IMR-90 (cell line): Measurements from ENCODE around the gene OTULINL. TPM values are rescaled to one million over a fixed set of nuclear protein-coding genes. Genes with fewer than 3 reads are reported as not detected.

Experiments
- ATAC-seq: fragments of 200-7000 bp; cut with Tn5 transposase; 2 replicates; pipeline ENCODE4 v1.9.1; 2020; ENCODE audit warnings: low read depth, mild to moderate bottlenecking, moderate library complexity
- BruUV-seq: library from RNA; stranded (reverse); fragments of 400-500 nt; replicated peaks from 2 replicates; lab custom pipeline; 2021; lab: Mats Ljungman, UMichigan
- CTCF ChIA-PET: fragments of 300-600 bp; formaldehyde crosslinking; extraction: SDS; loops from one replicate; lab custom pipeline; 2021; ENCODE audit warnings: antibody characterized with exemption; lab: Yijun Ruan, JAX
- POLR2A ChIA-PET: fragments of 300-600 bp; sonication (Branson Sonifier 250); formaldehyde crosslinking; loops from one replicate; lab custom pipeline; 2022; ENCODE audit warnings: antibody characterized with exemption; ENCODE audit not compliant: unreplicated experiment; lab: Charles Lee
- DNase-seq: peaks from one replicate; pipeline ENCODE4 v3.0.0; 2013
- H2AFZ ChIP-seq: replicated peaks from 2 replicates; pipeline ENCODE3; 2013; ENCODE audit warnings: low read length, mild to moderate bottlenecking; ENCODE audit not compliant: poor library complexity
- H2AK5ac ChIP-seq: 2 replicates; pipeline ENCODE4 v1.6.1; 2013; ENCODE audit warnings: low read depth, low read length, inconsistent platforms
- H2AK9ac ChIP-seq: replicated peaks from 2 replicates; pipeline ENCODE3; 2013; ENCODE audit warnings: mild to moderate bottlenecking, low read depth, low read length, moderate library complexity; ENCODE audit not compliant: poor library complexity
- H2BK120ac ChIP-seq: 2 replicates; pipeline ENCODE4 v1.6.1; 2013; ENCODE audit warnings: low read depth, low read length, inconsistent platforms
- H2BK15ac ChIP-seq: 3 replicates; pipeline ENCODE4 v1.6.1; 2013; ENCODE audit warnings: low read depth, low read length, inconsistent platforms
- H2BK20ac ChIP-seq: 2 replicates; pipeline ENCODE4 v1.6.1; 2013; ENCODE audit warnings: low read depth, mild to moderate bottlenecking, inconsistent platforms, low read length, moderate library complexity
- H2BK5ac ChIP-seq: 2 replicates; pipeline ENCODE4 v1.6.1; 2013; ENCODE audit warnings: mild to moderate bottlenecking, low read depth, low read length, inconsistent platforms; ENCODE audit not compliant: poor library complexity, severe bottlenecking
- H3K14ac ChIP-seq: replicated peaks from 2 replicates; pipeline ENCODE4 v1.6.1; 2013; ENCODE audit warnings: low read depth, low read length, inconsistent platforms
- H3K18ac ChIP-seq: 2 replicates; pipeline ENCODE4 v1.6.1; 2013; ENCODE audit warnings: low read depth, low read length, control low read depth
- H3K23ac ChIP-seq: 2 replicates; pipeline ENCODE4 v1.6.1; 2013; ENCODE audit warnings: low read depth, low read length, inconsistent platforms
- H3K27ac ChIP-seq: 2 replicates; pipeline ENCODE4 v1.5.1; 2013; ENCODE audit warnings: mild to moderate bottlenecking, control low read depth, low read length; ENCODE audit not compliant: insufficient read depth
- H3K27me3 ChIP-seq: 2 replicates; pipeline ENCODE4 v1.6.1; 2013; ENCODE audit warnings: low read length; ENCODE audit not compliant: control insufficient read depth, insufficient read depth
- H3K36me3 ChIP-seq: 2 replicates; pipeline ENCODE4 v1.6.1; 2013; ENCODE audit warnings: low read length, mixed read lengths; ENCODE audit not compliant: control insufficient read depth, insufficient read depth
- H3K4ac ChIP-seq: 2 replicates; pipeline ENCODE4 v1.6.1; 2013; ENCODE audit warnings: low read depth, low read length, inconsistent platforms
- H3K4me1 ChIP-seq: 2 replicates; pipeline ENCODE4 v1.6.1; 2013; ENCODE audit warnings: low read length, mixed read lengths; ENCODE audit not compliant: control insufficient read depth, insufficient read depth
- H3K4me2 ChIP-seq: 2 replicates; pipeline ENCODE4 v1.6.1; 2013; ENCODE audit warnings: low read depth, mild to moderate bottlenecking, control low read depth, low read length, moderate library complexity
- H3K4me3 ChIP-seq: 2 replicates; pipeline ENCODE4 v1.5.1; 2013; ENCODE audit warnings: low read depth, mild to moderate bottlenecking, control low read depth, low read length, moderate library complexity; ENCODE audit not compliant: insufficient read depth
- H3K56ac ChIP-seq: 2 replicates; pipeline ENCODE4 v1.6.1; 2013; ENCODE audit warnings: low read length, inconsistent platforms; ENCODE audit not compliant: insufficient read depth; ENCODE audit errors: extremely low read depth
- H3K79me1 ChIP-seq, 2 experiments: 2 replicates each; pipeline ENCODE4 v1.6.1; 2013; ENCODE audit warnings: low read length in 2 of 2, inconsistent platforms in 1 of 2, low read depth in 1 of 2
- H3K9ac ChIP-seq: 2 replicates; pipeline ENCODE4 v1.6.1; 2013; ENCODE audit warnings: low read depth, low read length, control low read depth
- H3K9me1 ChIP-seq: 2 replicates; pipeline ENCODE4 v1.6.1; 2013; ENCODE audit warnings: low read length, inconsistent platforms; ENCODE audit not compliant: insufficient read depth
- H3K9me3 ChIP-seq: 2 replicates; pipeline ENCODE4 v1.6.1; 2013; ENCODE audit warnings: low read length; ENCODE audit not compliant: control insufficient read depth, insufficient read depth
- H4K20me1 ChIP-seq: 2 replicates; pipeline ENCODE4 v1.6.1; 2013; ENCODE audit warnings: low read length, inconsistent platforms; ENCODE audit not compliant: insufficient read depth
- H4K5ac ChIP-seq: 2 replicates; pipeline ENCODE4 v1.6.1; 2013; ENCODE audit warnings: mild to moderate bottlenecking, low read depth, low read length, control low read depth
- H4K8ac ChIP-seq, 2 experiments: 2 replicates each; pipeline ENCODE4 v1.6.1; 2013; ENCODE audit warnings: low read depth in 2 of 2, low read length in 2 of 2, control low read depth in 1 of 2, inconsistent platforms in 1 of 2
- H4K91ac ChIP-seq: 2 replicates; pipeline ENCODE4 v1.6.1; 2013; ENCODE audit warnings: low read depth, low read length, inconsistent platforms; ENCODE audit not compliant: insufficient read depth
- BHLHE40 ChIP-seq: fragments of 150-350 bp; IDR thresholded peaks from 2 replicates; pipeline ENCODE4 v1.6.1; 2016; ENCODE audit warnings: mild to moderate bottlenecking, low read depth, low read length
- CEBPB ChIP-seq: IDR thresholded peaks from 2 replicates; pipeline ENCODE4 v1.6.1; 2012; ENCODE audit warnings: low read depth, low read length, improper control_type of control experiment
- FOS ChIP-seq: fragments of 150-350 bp; IDR thresholded peaks from 2 replicates; pipeline ENCODE4 v1.6.1; 2016; ENCODE audit warnings: low read depth, low read length
- MAZ ChIP-seq: IDR thresholded peaks from 2 replicates; pipeline ENCODE4 v1.6.1; 2012; ENCODE audit warnings: low read depth, mild to moderate bottlenecking, low read length, improper control_type of control experiment, moderate library complexity, borderline replicate concordance
- NFE2L2 ChIP-seq: fragments of 150-350 bp; IDR thresholded peaks from 2 replicates; pipeline ENCODE4 v1.6.1; 2016; ENCODE audit warnings: low read depth, mild to moderate bottlenecking, low read length
- SMC3 ChIP-seq: fragments of 150-350 bp; IDR thresholded peaks from 2 replicates; pipeline ENCODE4 v1.6.1; 2016; ENCODE audit warnings: low read depth, mild to moderate bottlenecking, antibody characterized with exemption, low read length, moderate library complexity
- WGBS, 2 experiments: methylation state at CpG; one replicate each; pipeline versions ENCODE4 v1.1.5 to v1.1.7; 2013; ENCODE audit warnings: missing lambda C conversion rate in 2 of 2; ENCODE audit not compliant: insufficient read length in 1 of 2; ENCODE audit errors: extremely low coverage in 2 of 2; 5-methylcytosine and 5-hydroxymethylcytosine counted together
- dilution Hi-C: fragments of 300-500 bp; cut with HindIII; formaldehyde crosslinking; loops from one replicate; pipeline ENCODE4 v1.14.3; 2018; ENCODE audit warnings: low sequenced_read_pairs; ENCODE audit not compliant: unreplicated experiment
- in situ Hi-C: fragments of 300-500 bp; cut with MboI; formaldehyde crosslinking; loops from 3 replicates; pipeline ENCODE4 v1.14.3; 2019; ENCODE audit warnings: low sequenced_read_pairs, inconsistent platforms, mixed read lengths
- intact Hi-C: fragments of 100-400 bp; cut with micrococcal nuclease; formaldehyde crosslinking; loops from 2 replicates; pipeline ENCODE4 v1.10.0; 2022
- polyA plus RNA-seq, 3 experiments: library from polyadenylated mRNA; depleted of rRNA; stranded (reverse); fragments of >200 nt; gene quantifications; 2 replicates each; pipeline ENCODE4 v1.2.3, GENCODE V29; 2012; ENCODE audit warnings: low replicate concordance in 1 of 3
- total RNA-seq: library from RNA; depleted of rRNA; stranded (reverse); fragments of >200 nt; gene quantifications from 2 replicates; pipeline ENCODE4 v1.2.3, GENCODE V29; 2012
- TF ChIP-seq, protein P1 (sequence below): conservative IDR thresholded peaks from 2 replicates; pipeline ENCODE4 v1.5.1; 2012; ENCODE audit warnings: mild to moderate bottlenecking, low read depth, low read length, improper control_type of control experiment

Gene OTULINL
- total and polyA plus RNA-seq, 2 of the 4 experiments (the other 2 are of a cell fraction), result 0.09 to 0.18 TPM

DNA sequence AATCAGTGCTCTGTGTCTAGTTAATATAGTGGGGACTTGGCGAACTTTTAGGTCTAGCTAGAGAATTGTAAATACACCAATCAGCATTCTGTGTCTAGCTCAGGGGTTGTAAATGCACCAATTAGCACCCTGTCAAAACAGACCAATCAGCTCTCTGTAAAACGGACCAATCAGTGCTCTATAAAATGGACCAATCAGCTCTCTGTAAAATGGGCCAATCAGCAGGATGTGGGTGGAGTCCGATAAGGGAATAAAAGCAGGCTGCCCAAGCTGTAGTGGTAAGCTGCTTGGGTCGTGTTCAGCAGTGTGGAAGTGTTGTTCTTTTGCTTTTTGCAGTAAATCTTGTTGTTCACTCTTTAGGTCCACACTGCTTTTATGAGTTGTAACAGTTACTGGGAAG lies 3.6 kb upstream of the OTULINL start:
- WGBS, 2 experiments, result no CpG with 5 or more reads among the region's 4 CpGs
- Histone ChIP-seq H3K4me3 (no peak overlapping the region), H2AK9ac (no peak overlapping the region), H2BK15ac (no peak overlapping the region), H3K79me1 (no peaks in the 10 kb centered on the region), H3K23ac (no peak overlapping the region), H3K27me3 (peaks cover 49% of the 10 kb centered on the region), H3K9me1 (no peaks in the 10 kb centered on the region), H2BK20ac (no peak overlapping the region), H2BK120ac (no peak overlapping the region), H3K9ac (no peak overlapping the region), H3K36me3 (no peaks in the 10 kb centered on the region), H3K14ac (no peak overlapping the region), H4K20me1 (no peaks in the 10 kb centered on the region), H3K4me2 (no peak overlapping the region), H3K4ac (no peak overlapping the region), H3K9me3 (peaks cover 4% of the 10 kb centered on the region), H2BK5ac (no peak overlapping the region), H3K56ac (no peak overlapping the region), H4K5ac (no peak overlapping the region), H2AK5ac (no peak overlapping the region), H3K4me1 (no peaks in the 10 kb centered on the region), H4K8ac (no peak overlapping the region), H4K91ac (no peak overlapping the region), H3K18ac (no peak overlapping the region), H2AFZ (no peak overlapping the region), H3K27ac (no peak overlapping the region)
- POLR2A ChIA-PET, result no interaction called here
- CTCF ChIA-PET, result no interaction called here
- no peak for TF ChIP-seq SMC3
- TF ChIP-seq MAZ, result no peak
- TF ChIP-seq BHLHE40, result no peak
- TF ChIP-seq NFE2L2, result no peak
- TF ChIP-seq FOS, result no peak
- no peak for TF ChIP-seq CEBPB
- TF ChIP-seq, protein P1, sequence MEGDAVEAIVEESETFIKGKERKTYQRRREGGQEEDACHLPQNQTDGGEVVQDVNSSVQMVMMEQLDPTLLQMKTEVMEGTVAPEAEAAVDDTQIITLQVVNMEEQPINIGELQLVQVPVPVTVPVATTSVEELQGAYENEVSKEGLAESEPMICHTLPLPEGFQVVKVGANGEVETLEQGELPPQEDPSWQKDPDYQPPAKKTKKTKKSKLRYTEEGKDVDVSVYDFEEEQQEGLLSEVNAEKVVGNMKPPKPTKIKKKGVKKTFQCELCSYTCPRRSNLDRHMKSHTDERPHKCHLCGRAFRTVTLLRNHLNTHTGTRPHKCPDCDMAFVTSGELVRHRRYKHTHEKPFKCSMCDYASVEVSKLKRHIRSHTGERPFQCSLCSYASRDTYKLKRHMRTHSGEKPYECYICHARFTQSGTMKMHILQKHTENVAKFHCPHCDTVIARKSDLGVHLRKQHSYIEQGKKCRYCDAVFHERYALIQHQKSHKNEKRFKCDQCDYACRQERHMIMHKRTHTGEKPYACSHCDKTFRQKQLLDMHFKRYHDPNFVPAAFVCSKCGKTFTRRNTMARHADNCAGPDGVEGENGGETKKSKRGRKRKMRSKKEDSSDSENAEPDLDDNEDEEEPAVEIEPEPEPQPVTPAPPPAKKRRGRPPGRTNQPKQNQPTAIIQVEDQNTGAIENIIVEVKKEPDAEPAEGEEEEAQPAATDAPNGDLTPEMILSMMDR, result no peak
- intact Hi-C loops (no loop called here), in situ Hi-C loops (no loop called here), dilution Hi-C loops (no loop called here)
- DNase-seq (no peak), ATAC-seq (no peak)
- no TSS peak for BruUV-seq
